ENCODE measurements around the gene ANKRD52.
A peak's percentile ranks its signal among the peaks of the same experiment; 100 is the strongest.

Gene ANKRD52

GRCh38 chr12:56224954-56225353, 33.2 kb downstream of the ANKRD52 start:
- H3K36me3 ChIP-seq (ENCODE audit: insufficient read depth, insufficient read length, low read length), result peaks cover 7% of the 10 kb centered on the region
- H3K9me3 ChIP-seq (ENCODE audit: insufficient read depth, low read length), result peaks cover 7% of the 10 kb centered on the region; the same call in 1 of the 2 replicates
- no peak for TF ChIP-seq SUZ12 (IDR thresholded peaks at IDR 0.05; ENCODE audit: extremely low read depth, insufficient read depth, insufficient read length)
- no peak for TF ChIP-seq YY1 (IDR thresholded peaks at IDR 0.05; ENCODE audit: insufficient read depth, insufficient read length)
- TF ChIP-seq ZNF274 (IDR thresholded peaks at IDR 0.05; ENCODE audit: low read depth, low read length), result no peak
- no peak for DNase-seq (ENCODE audit: low read depth, low spot score)
- peak overlapping the region; percentile 75 for H3K9ac ChIP-seq (ENCODE audit: insufficient read length, low read depth)
- no peaks in the 10 kb centered on the region for H3K27me3 ChIP-seq (ENCODE audit: insufficient read depth, insufficient read length)
- peak overlapping the region; percentile 58 for H3K4me3 ChIP-seq (ENCODE audit: insufficient read length, low read depth)
- H3K4me1 ChIP-seq (ENCODE audit: insufficient read depth, insufficient read length), result no peaks in the 10 kb centered on the region

GRCh38 chr12:56224102-56224701, 34.0 kb downstream of the ANKRD52 start, which contains the start of gene NABP2:
NABP2 (plus strand) TSS chr12:56224342; CDS start chr12:56224857, 515 bp downstream.
- TF ChIP-seq YY1 (IDR thresholded peaks at IDR 0.05; ENCODE audit: insufficient read depth, insufficient read length), result no peak
- no peak for TF ChIP-seq ZNF274 (IDR thresholded peaks at IDR 0.05; ENCODE audit: low read depth, low read length)
- TF ChIP-seq SUZ12 (IDR thresholded peaks at IDR 0.05; ENCODE audit: extremely low read depth, insufficient read depth, insufficient read length), result no peak
- no peaks in the 10 kb centered on the region for H3K4me1 ChIP-seq (ENCODE audit: insufficient read depth, insufficient read length)

GRCh38 chr12:56223571-56224101, 34.5 kb downstream of the ANKRD52 start:
- no peak for TF ChIP-seq SUZ12 (IDR thresholded peaks at IDR 0.05; ENCODE audit: extremely low read depth, insufficient read depth, insufficient read length)
- TF ChIP-seq ZNF274 (IDR thresholded peaks at IDR 0.05; ENCODE audit: low read depth, low read length), result no peak
- no peak for TF ChIP-seq YY1 (IDR thresholded peaks at IDR 0.05; ENCODE audit: insufficient read depth, insufficient read length)
- Histone ChIP-seq H3K9me3 (ENCODE audit: insufficient read depth, low read length) (peaks cover 7% of the 10 kb centered on the region; the same call in 1 of the 2 replicates), H3K27me3 (ENCODE audit: insufficient read depth, insufficient read length) (no peaks in the 10 kb centered on the region), H3K4me1 (ENCODE audit: insufficient read depth, insufficient read length) (no peaks in the 10 kb centered on the region), H3K9ac (ENCODE audit: insufficient read length, low read depth) (no peak overlapping the region), H3K36me3 (ENCODE audit: insufficient read depth, insufficient read length, low read length) (peaks cover 7% of the 10 kb centered on the region), H3K4me3 (ENCODE audit: insufficient read length, low read depth) (no peak overlapping the region)
- DNase-seq (ENCODE audit: low read depth, low spot score), result no peak

More at GRCh38 chr12:56224102-56224701, 34.0 kb downstream of the ANKRD52 start, which contains the start of gene NABP2:
- peak; percentile 97 for DNase-seq (ENCODE audit: low read depth, low spot score)
- peak within 1 kb of the TSS; percentile 75 for H3K9ac ChIP-seq (ENCODE audit: insufficient read length, low read depth)
- peaks cover 9% of the 10 kb centered on the region for H3K36me3 ChIP-seq (ENCODE audit: insufficient read depth, insufficient read length, low read length)
- peaks cover 7% of the 10 kb centered on the region; the same call in 1 of the 2 replicates for H3K9me3 ChIP-seq (ENCODE audit: insufficient read depth, low read length)
- H3K4me3 ChIP-seq (ENCODE audit: insufficient read length, low read depth), result peak within 1 kb of the TSS; percentile 58
- no peaks in the 10 kb centered on the region for H3K27me3 ChIP-seq (ENCODE audit: insufficient read depth, insufficient read length)

- TF ChIP-seq SUZ12 (IDR thresholded peaks at IDR 0.05; ENCODE audit: extremely low read depth, insufficient read depth, insufficient read length) (no peak), YY1 (IDR thresholded peaks at IDR 0.05; ENCODE audit: insufficient read depth, insufficient read length) (no peak)
- DNase-seq (ENCODE audit: low read depth, low spot score), result no peak
These were observed 35.7 kb downstream of the ANKRD52 start for GRCh38 chr12:56222531-56222895.

GRCh38 chr12:56221757-56222530, 36.2 kb downstream of the ANKRD52 start, which contains the start of gene RNF41:
RNF41 (minus strand) TSS chr12:56221922; CDS start chr12:56214047, 7,875 bp downstream.
- Histone ChIP-seq H3K9me3 (ENCODE audit: insufficient read depth, low read length) (peaks cover 7% of the 10 kb centered on the region; the same call in 1 of the 2 replicates), H3K27me3 (ENCODE audit: insufficient read depth, insufficient read length) (no peaks in the 10 kb centered on the region), H3K4me1 (ENCODE audit: insufficient read depth, insufficient read length) (no peaks in the 10 kb centered on the region), H3K9ac (ENCODE audit: insufficient read length, low read depth) (peak within 1 kb of the TSS; percentile 91), H3K4me3 (ENCODE audit: insufficient read length, low read depth) (peak within 1 kb of the TSS; percentile 87), H3K36me3 (ENCODE audit: insufficient read depth, insufficient read length, low read length) (peaks cover 14% of the 10 kb centered on the region)
- TF ChIP-seq SUZ12 (IDR thresholded peaks at IDR 0.05; ENCODE audit: extremely low read depth, insufficient read depth, insufficient read length), result no peak
- no peak for TF ChIP-seq YY1 (IDR thresholded peaks at IDR 0.05; ENCODE audit: insufficient read depth, insufficient read length)
- no peak for TF ChIP-seq ZNF274 (IDR thresholded peaks at IDR 0.05; ENCODE audit: low read depth, low read length)
- peak; percentile 96 for DNase-seq (ENCODE audit: low read depth, low spot score)

More at GRCh38 chr12:56222531-56222895, 35.7 kb downstream of the ANKRD52 start:
- H3K36me3 ChIP-seq (ENCODE audit: insufficient read depth, insufficient read length, low read length), result peaks cover 11% of the 10 kb centered on the region
- H3K4me3 ChIP-seq (ENCODE audit: insufficient read length, low read depth), result peak overlapping the region; percentile 87
- H3K27me3 ChIP-seq (ENCODE audit: insufficient read depth, insufficient read length), result no peaks in the 10 kb centered on the region
- peak overlapping the region; percentile 91 for H3K9ac ChIP-seq (ENCODE audit: insufficient read length, low read depth)
- no peaks in the 10 kb centered on the region for H3K4me1 ChIP-seq (ENCODE audit: insufficient read depth, insufficient read length)
- H3K9me3 ChIP-seq (ENCODE audit: insufficient read depth, low read length), result peaks cover 7% of the 10 kb centered on the region; the same call in 1 of the 2 replicates

- no peaks in the 10 kb centered on the region for H3K4me1 ChIP-seq (ENCODE audit: insufficient read depth, insufficient read length)
- TF ChIP-seq YY1 (IDR thresholded peaks at IDR 0.05; ENCODE audit: insufficient read depth, insufficient read length) (no peak), ZNF274 (IDR thresholded peaks at IDR 0.05; ENCODE audit: low read depth, low read length) (no peak), SUZ12 (IDR thresholded peaks at IDR 0.05; ENCODE audit: extremely low read depth, insufficient read depth, insufficient read length) (no peak)
- H3K36me3 ChIP-seq (ENCODE audit: insufficient read depth, insufficient read length, low read length), result peaks cover 19% of the 10 kb centered on the region
- H3K27me3 ChIP-seq (ENCODE audit: insufficient read depth, insufficient read length), result no peaks in the 10 kb centered on the region
- DNase-seq (ENCODE audit: low read depth, low spot score), result peak; percentile 54
- H3K9me3 ChIP-seq (ENCODE audit: insufficient read depth, low read length), result peaks cover 7% of the 10 kb centered on the region; the same call in 1 of the 2 replicates
- peak overlapping the region; percentile 86 for H3K9ac ChIP-seq (ENCODE audit: insufficient read length, low read depth)
- H3K4me3 ChIP-seq (ENCODE audit: insufficient read length, low read depth), result peak overlapping the region; percentile 87
These were observed 36.9 kb downstream of the ANKRD52 start for GRCh38 chr12:56221232-56221756.

Data from NT2/D1 (cell line).